ENCODE measurements around the gene MRPS35.

- TF ChIP-seq POLR2A (IDR thresholded peaks at IDR 0.05) (no peak), CTCF (IDR thresholded peaks at IDR 0.05 in 4 of 5, conservative IDR thresholded peaks at IDR 0.05 in 1 of 5) (no peak)
These were observed 23.2 kb downstream of the MRPS35 start for GRCh38 chr12:27733791-27734190.

Measured in gastrocnemius medialis (tissue), 4 donors.